ENCODE results near the gene LIN52.

- TF ChIP-seq CTCF (IDR thresholded peaks at IDR 0.05) (no peak), POLR2A (IDR thresholded peaks at IDR 0.05) (no peak)
Measured at GRCh38 chr14:74208642-74209041, 123.9 kb downstream of the LIN52 start.
